Measurements from ENCODE around the gene ARHGAP28. TPM values are rescaled to one million over a fixed set of nuclear protein-coding genes. Genes with fewer than 3 reads are reported as not detected.
"Not testable (repeated sequence)": the region's sequence is repeated elsewhere in the genome, so short reads cannot be mapped to it uniquely, and the experiment has no call there.

ARHGAP28 gene
- total RNA-seq, 1 donor from 2014 or later: 7.6 TPM

- TF ChIP-seq CTCF (IDR thresholded peaks at IDR 0.05) (no peak), POLR2A (IDR thresholded peaks at IDR 0.05) (no peak), POLR2AphosphoS5 (IDR thresholded peaks at IDR 0.05; ENCODE audit: insufficient read depth in 1 of 2, low read depth in 1 of 2) (no peak)
Measured at GRCh38 chr18:6816154-6816553, 86.6 kb downstream of the ARHGAP28 start.

GRCh38 chr18:6819332-6819731, 89.8 kb downstream of the ARHGAP28 start:
- Histone ChIP-seq H3K27me3 (no peaks in the 10 kb centered on the region), H3K4me3 (no peak overlapping the region), H3K9me3 (no peaks in the 10 kb centered on the region), H3K4me1 (no peaks in the 10 kb centered on the region), H3K36me3 (no peaks in the 10 kb centered on the region), H3K27ac (no peak overlapping the region)
- no peak for TF ChIP-seq POLR2A (IDR thresholded peaks at IDR 0.05)
- no peak for TF ChIP-seq CTCF (IDR thresholded peaks at IDR 0.05)
- TF ChIP-seq POLR2AphosphoS5 (IDR thresholded peaks at IDR 0.05; ENCODE audit: insufficient read depth in 1 of 2, low read depth in 1 of 2): no peak
- no peak for DNase-seq (ENCODE audit: extremely low spot score in 2 of 2)
- intact Hi-C loops (cut with DNase I): no loop called here

More at GRCh38 chr18:6816154-6816553, 86.6 kb downstream of the ARHGAP28 start:
- DNase-seq (ENCODE audit: extremely low spot score in 2 of 2): no peak
- no peak overlapping the region for H3K27ac ChIP-seq
- H3K9me3 ChIP-seq: no peaks in the 10 kb centered on the region
- no peaks in the 10 kb centered on the region for H3K36me3 ChIP-seq
- H3K27me3 ChIP-seq: no peaks in the 10 kb centered on the region
- H3K4me1 ChIP-seq: no peaks in the 10 kb centered on the region
- intact Hi-C loops (cut with DNase I): no loop called here
- H3K4me3 ChIP-seq: no peak overlapping the region

- H3K4me1 ChIP-seq: no peaks in the 10 kb centered on the region
- H3K27me3 ChIP-seq: no peaks in the 10 kb centered on the region
- intact Hi-C loops (cut with DNase I): no loop called here
- no peaks in the 10 kb centered on the region for H3K9me3 ChIP-seq
- TF ChIP-seq POLR2AphosphoS5 (IDR thresholded peaks at IDR 0.05; ENCODE audit: insufficient read depth in 1 of 2, low read depth in 1 of 2) (no peak), CTCF (IDR thresholded peaks at IDR 0.05) (no peak), POLR2A (IDR thresholded peaks at IDR 0.05) (no peak)
- no peak for DNase-seq (ENCODE audit: extremely low spot score in 2 of 2)
- H3K36me3 ChIP-seq: no peaks in the 10 kb centered on the region
- no peak overlapping the region for H3K4me3 ChIP-seq
- H3K27ac ChIP-seq: no peak overlapping the region
Measured at GRCh38 chr18:6820314-6820713, 90.8 kb downstream of the ARHGAP28 start.

- TF ChIP-seq POLR2AphosphoS5 (IDR thresholded peaks at IDR 0.05; ENCODE audit: insufficient read depth in 1 of 2, low read depth in 1 of 2) (no peak), CTCF (IDR thresholded peaks at IDR 0.05) (no peak), POLR2A (IDR thresholded peaks at IDR 0.05) (no peak)
- Histone ChIP-seq H3K9me3 (no peaks in the 10 kb centered on the region), H3K27ac (no peak overlapping the region), H3K4me3 (no peak overlapping the region), H3K4me1 (no peaks in the 10 kb centered on the region), H3K27me3 (no peaks in the 10 kb centered on the region), H3K36me3 (no peaks in the 10 kb centered on the region)
- intact Hi-C loops (cut with DNase I): no loop called here
- DNase-seq (ENCODE audit: extremely low spot score in 2 of 2): no peak
Measured at GRCh38 chr18:6821356-6821755, 91.8 kb downstream of the ARHGAP28 start.

GRCh38 chr18:6827161-6827560, 97.6 kb downstream of the ARHGAP28 start:
- intact Hi-C loops (cut with DNase I); DNase-seq (ENCODE audit: extremely low spot score in 2 of 2); H3K4me1 ChIP-seq; H3K4me3 ChIP-seq; H3K27ac ChIP-seq; H3K27me3 ChIP-seq; H3K36me3 ChIP-seq; H3K9me3 ChIP-seq: not testable (repeated sequence)

GRCh38 chr18:6827566-6827965, 98.0 kb downstream of the ARHGAP28 start:
- intact Hi-C loops (cut with DNase I); DNase-seq (ENCODE audit: extremely low spot score in 2 of 2); H3K9me3 ChIP-seq: not testable (repeated sequence)

More at GRCh38 chr18:6827566-6827965, 98.0 kb downstream of the ARHGAP28 start:
- H3K27ac ChIP-seq, H3K36me3 ChIP-seq, H3K27me3 ChIP-seq, H3K4me1 ChIP-seq, H3K4me3 ChIP-seq: not testable (repeated sequence)

All from vagina (tissue), 2 donors.